ENCODE data around the gene ARL14EPL. TPM values are rescaled to one million over a fixed set of nuclear protein-coding genes. Genes with fewer than 3 reads are reported as not detected.

The ARL14EPL gene
- total RNA-seq, 1 experiment from 2014 or later = not detected

DNA sequence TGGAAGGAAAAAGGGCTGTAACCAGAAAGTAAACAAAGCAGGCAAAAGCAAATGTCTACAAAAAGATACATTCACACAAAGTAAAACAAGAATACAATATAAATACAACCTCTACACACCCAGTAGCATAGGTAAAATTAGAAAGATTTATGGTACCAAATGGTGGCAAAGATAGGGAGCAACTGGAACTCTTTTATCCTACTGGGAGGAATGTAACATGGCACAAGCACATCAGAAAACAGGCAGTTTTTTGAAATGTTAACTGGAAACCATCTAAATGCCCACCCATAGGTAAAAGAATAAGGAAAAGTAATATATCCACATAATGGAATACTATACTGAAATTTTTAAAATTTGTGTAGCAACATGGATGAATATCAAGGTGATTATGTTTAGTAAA, 8.7 kb upstream of the ARL14EPL start:
- BruUV-seq (replicated peaks) = no TSS peak

DNA sequence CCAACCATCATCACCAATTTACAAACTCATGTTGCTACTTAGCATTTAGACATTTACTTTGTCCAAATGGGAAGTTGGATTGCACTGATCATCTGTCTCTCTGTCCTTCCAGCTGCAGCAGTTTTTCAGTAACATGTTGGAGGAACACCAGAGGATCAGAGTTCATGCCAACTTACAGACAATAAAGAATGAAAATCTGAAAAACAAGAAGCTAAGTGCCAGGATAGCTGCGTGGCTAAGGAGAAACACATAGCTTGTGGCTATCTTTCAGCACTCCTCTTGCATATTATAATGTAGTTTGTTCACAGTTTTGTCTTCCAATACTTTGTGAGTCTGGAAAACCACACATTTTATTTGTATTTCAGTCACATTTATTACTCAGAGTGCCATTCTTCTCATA, 6.4 kb upstream of the ARL14EPL start:
- intact Hi-C loops (cut with micrococcal nuclease; ENCODE audit: unreplicated experiment) = no loop called here
- ChIA-PET CTCF (no interaction called here), POLR2A (ENCODE audit: low non-redundant PET) (no interaction called here)
- no peaks in the 10 kb centered on the region for H3K27me3 ChIP-seq (replicated peaks; ENCODE audit: insufficient read depth, low read depth, low read length, poor library complexity)
- no peak overlapping the region for H3K4me3 ChIP-seq (ENCODE audit: low read depth, low read length, poor library complexity, severe bottlenecking)
- H3K9me3 ChIP-seq (ENCODE audit: low read depth, low read length, poor library complexity, severe bottlenecking) = no peaks in the 10 kb centered on the region
- H3K36me3 ChIP-seq (ENCODE audit: insufficient read depth, low read length, poor library complexity, severe bottlenecking) = no peaks in the 10 kb centered on the region
- TF ChIP-seq, protein P1, sequence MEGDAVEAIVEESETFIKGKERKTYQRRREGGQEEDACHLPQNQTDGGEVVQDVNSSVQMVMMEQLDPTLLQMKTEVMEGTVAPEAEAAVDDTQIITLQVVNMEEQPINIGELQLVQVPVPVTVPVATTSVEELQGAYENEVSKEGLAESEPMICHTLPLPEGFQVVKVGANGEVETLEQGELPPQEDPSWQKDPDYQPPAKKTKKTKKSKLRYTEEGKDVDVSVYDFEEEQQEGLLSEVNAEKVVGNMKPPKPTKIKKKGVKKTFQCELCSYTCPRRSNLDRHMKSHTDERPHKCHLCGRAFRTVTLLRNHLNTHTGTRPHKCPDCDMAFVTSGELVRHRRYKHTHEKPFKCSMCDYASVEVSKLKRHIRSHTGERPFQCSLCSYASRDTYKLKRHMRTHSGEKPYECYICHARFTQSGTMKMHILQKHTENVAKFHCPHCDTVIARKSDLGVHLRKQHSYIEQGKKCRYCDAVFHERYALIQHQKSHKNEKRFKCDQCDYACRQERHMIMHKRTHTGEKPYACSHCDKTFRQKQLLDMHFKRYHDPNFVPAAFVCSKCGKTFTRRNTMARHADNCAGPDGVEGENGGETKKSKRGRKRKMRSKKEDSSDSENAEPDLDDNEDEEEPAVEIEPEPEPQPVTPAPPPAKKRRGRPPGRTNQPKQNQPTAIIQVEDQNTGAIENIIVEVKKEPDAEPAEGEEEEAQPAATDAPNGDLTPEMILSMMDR (conservative IDR thresholded peaks at IDR 0.05; ENCODE audit: low read depth, low read length) = no peak
- TF ChIP-seq EZH2 (IDR thresholded peaks at IDR 0.05; ENCODE audit: borderline replicate concordance, low read depth, low read length, poor library complexity, severe bottlenecking) = no peak
- DNase-seq (ENCODE audit: low spot score) = no peak
- H3K4me1 ChIP-seq (ENCODE audit: insufficient read depth, low read length, poor library complexity, severe bottlenecking) = no peaks in the 10 kb centered on the region
- H3K27ac ChIP-seq (ENCODE audit: low read depth, low read length, poor library complexity, severe bottlenecking) = no peak overlapping the region
- BruUV-seq (replicated peaks) = no TSS peak

More for the DNA sequence above, 8.7 kb upstream of the ARL14EPL start:
- intact Hi-C loops (cut with micrococcal nuclease; ENCODE audit: unreplicated experiment) = no loop called here
- Histone ChIP-seq H3K9me3 (ENCODE audit: low read depth, low read length, poor library complexity, severe bottlenecking) (no peaks in the 10 kb centered on the region), H3K36me3 (ENCODE audit: insufficient read depth, low read length, poor library complexity, severe bottlenecking) (no peaks in the 10 kb centered on the region), H3K4me1 (ENCODE audit: insufficient read depth, low read length, poor library complexity, severe bottlenecking) (no peaks in the 10 kb centered on the region), H3K4me3 (ENCODE audit: low read depth, low read length, poor library complexity, severe bottlenecking) (no peak overlapping the region), H3K27ac (ENCODE audit: low read depth, low read length, poor library complexity, severe bottlenecking) (no peak overlapping the region), H3K27me3 (replicated peaks; ENCODE audit: insufficient read depth, low read depth, low read length, poor library complexity) (no peaks in the 10 kb centered on the region)
- CTCF ChIA-PET = no interaction called here
- DNase-seq (ENCODE audit: low spot score) = no peak
- TF ChIP-seq, protein P1 (conservative IDR thresholded peaks at IDR 0.05; ENCODE audit: low read depth, low read length) = no peak
- TF ChIP-seq EZH2 (IDR thresholded peaks at IDR 0.05; ENCODE audit: borderline replicate concordance, low read depth, low read length, poor library complexity, severe bottlenecking) = no peak
- POLR2A ChIA-PET (ENCODE audit: low non-redundant PET) = no interaction called here

DNA sequence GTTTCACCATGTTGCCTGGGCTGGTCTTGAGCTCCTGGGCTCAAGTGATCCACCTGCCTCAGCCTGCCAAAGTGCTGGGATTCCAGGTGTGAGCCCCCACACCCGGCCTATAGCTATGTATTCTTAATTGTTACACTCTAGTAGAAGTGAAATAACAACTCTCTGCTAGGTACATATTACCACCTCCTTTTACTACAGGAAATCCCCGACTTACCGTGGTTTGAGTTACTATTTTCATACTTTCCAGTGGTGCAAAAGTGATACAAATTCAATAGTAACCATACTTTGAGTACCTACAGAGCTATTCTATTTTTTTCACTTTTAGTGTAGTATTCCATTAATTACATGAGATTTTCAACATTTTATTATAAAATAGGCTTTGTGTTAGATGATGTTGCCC, 719 bp downstream of the ARL14EPL start:
- TF ChIP-seq, protein P1 (conservative IDR thresholded peaks at IDR 0.05; ENCODE audit: low read depth, low read length) = no peak
- no peak for TF ChIP-seq EZH2 (IDR thresholded peaks at IDR 0.05; ENCODE audit: borderline replicate concordance, low read depth, low read length, poor library complexity, severe bottlenecking)
- ChIA-PET POLR2A (ENCODE audit: low non-redundant PET) (interaction anchor here (0.6 kb wide), 1 partner anchor 188 kb away, joined by 13 read pairs; no protein-coding TSS in a partner anchor), CTCF (no interaction called here)
- no TSS peak for BruUV-seq (replicated peaks)
- no peaks in the 10 kb centered on the region for H3K9me3 ChIP-seq (ENCODE audit: low read depth, low read length, poor library complexity, severe bottlenecking)
- no peaks in the 10 kb centered on the region for H3K27me3 ChIP-seq (replicated peaks; ENCODE audit: insufficient read depth, low read depth, low read length, poor library complexity)
- DNase-seq (ENCODE audit: low spot score) = no peak
- H3K36me3 ChIP-seq (ENCODE audit: insufficient read depth, low read length, poor library complexity, severe bottlenecking) = no peaks in the 10 kb centered on the region
- intact Hi-C loops (cut with micrococcal nuclease; ENCODE audit: unreplicated experiment) = no loop called here
- no peaks in the 10 kb centered on the region for H3K4me1 ChIP-seq (ENCODE audit: insufficient read depth, low read length, poor library complexity, severe bottlenecking)
- no peak overlapping the region for H3K27ac ChIP-seq (ENCODE audit: low read depth, low read length, poor library complexity, severe bottlenecking)
- H3K4me3 ChIP-seq (ENCODE audit: low read depth, low read length, poor library complexity, severe bottlenecking) = no peak overlapping the region

Measured in A673 (cell line).